ENCODE measurements around the gene TSFM.

Gene TSFM

DNA sequence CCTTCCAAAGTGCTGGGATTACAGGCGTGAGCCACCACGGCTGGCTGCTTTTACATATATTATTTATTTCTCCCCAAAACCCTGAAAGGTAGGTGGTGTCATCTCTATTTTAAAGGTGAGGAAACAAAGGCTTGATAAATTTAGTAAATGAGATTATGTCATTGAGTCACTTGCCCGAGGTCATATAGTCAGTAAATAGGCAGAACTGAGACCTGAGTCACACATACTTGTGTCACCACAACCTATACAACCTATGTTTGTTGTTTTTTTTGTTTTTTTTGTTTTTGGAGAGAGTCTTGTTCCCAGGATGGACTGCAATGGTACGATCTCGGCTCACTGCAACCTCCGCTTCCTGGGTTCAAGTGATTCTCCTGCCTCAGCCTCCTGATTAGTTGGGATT lies 12.8 kb downstream of the TSFM start:
- Histone ChIP-seq H4K20me1 (ENCODE audit: insufficient read depth, low read length) (no peaks in the 10 kb centered on the region), H3K4me2 (ENCODE audit: low read length) (no peak overlapping the region), H3K4me1 (ENCODE audit: insufficient read depth, low read length, severe bottlenecking) (no peaks in the 10 kb centered on the region), H3K27me3 (ENCODE audit: insufficient read depth, low read length) (no peaks in the 10 kb centered on the region), H3K9me3 (ENCODE audit: low read length) (no peaks in the 10 kb centered on the region), H3K79me2 (ENCODE audit: insufficient read depth, low read length) (no peaks in the 10 kb centered on the region), H3K4me3 (ENCODE audit: low read depth, low read length, poor library complexity, severe bottlenecking) (no peak overlapping the region), H3F3A (ENCODE audit: insufficient read depth, low read length) (no peaks in the 10 kb centered on the region), H3K36me3 (ENCODE audit: insufficient read depth, low read length) (peaks cover 76% of the 10 kb centered on the region), H2AFZ (ENCODE audit: low read length) (no peak overlapping the region), H3K9me2 (ENCODE audit: low read depth, low read length) (no peaks in the 10 kb centered on the region), H3K9ac (ENCODE audit: low read length) (no peak overlapping the region), H3K27ac (ENCODE audit: low read depth, low read length, poor library complexity, severe bottlenecking) (no peak overlapping the region)
- TF ChIP-seq, protein P1, sequence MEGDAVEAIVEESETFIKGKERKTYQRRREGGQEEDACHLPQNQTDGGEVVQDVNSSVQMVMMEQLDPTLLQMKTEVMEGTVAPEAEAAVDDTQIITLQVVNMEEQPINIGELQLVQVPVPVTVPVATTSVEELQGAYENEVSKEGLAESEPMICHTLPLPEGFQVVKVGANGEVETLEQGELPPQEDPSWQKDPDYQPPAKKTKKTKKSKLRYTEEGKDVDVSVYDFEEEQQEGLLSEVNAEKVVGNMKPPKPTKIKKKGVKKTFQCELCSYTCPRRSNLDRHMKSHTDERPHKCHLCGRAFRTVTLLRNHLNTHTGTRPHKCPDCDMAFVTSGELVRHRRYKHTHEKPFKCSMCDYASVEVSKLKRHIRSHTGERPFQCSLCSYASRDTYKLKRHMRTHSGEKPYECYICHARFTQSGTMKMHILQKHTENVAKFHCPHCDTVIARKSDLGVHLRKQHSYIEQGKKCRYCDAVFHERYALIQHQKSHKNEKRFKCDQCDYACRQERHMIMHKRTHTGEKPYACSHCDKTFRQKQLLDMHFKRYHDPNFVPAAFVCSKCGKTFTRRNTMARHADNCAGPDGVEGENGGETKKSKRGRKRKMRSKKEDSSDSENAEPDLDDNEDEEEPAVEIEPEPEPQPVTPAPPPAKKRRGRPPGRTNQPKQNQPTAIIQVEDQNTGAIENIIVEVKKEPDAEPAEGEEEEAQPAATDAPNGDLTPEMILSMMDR (IDR thresholded peaks at IDR 0.05; ENCODE audit: low read length), result no peak
- no peak for TF ChIP-seq EZH2 (IDR thresholded peaks at IDR 0.05; ENCODE audit: borderline replicate concordance, low read length)

GRCh38 chr12:57796996-57797395 lies 14.4 kb downstream of the TSFM start:
- Histone ChIP-seq H3K4me1 (ENCODE audit: insufficient read depth, low read length, severe bottlenecking) (no peaks in the 10 kb centered on the region), H3K4me2 (ENCODE audit: low read length) (no peak overlapping the region), H3K79me2 (ENCODE audit: insufficient read depth, low read length) (no peaks in the 10 kb centered on the region), H4K20me1 (ENCODE audit: insufficient read depth, low read length) (no peaks in the 10 kb centered on the region), H3K9me3 (ENCODE audit: low read length) (no peaks in the 10 kb centered on the region), H3K36me3 (ENCODE audit: insufficient read depth, low read length) (peaks cover 61% of the 10 kb centered on the region), H3K27ac (ENCODE audit: low read depth, low read length, poor library complexity, severe bottlenecking) (no peak overlapping the region), H3K27me3 (ENCODE audit: insufficient read depth, low read length) (no peaks in the 10 kb centered on the region), H2AFZ (ENCODE audit: low read length) (no peak overlapping the region), H3F3A (ENCODE audit: insufficient read depth, low read length) (no peaks in the 10 kb centered on the region), H3K9me2 (ENCODE audit: low read depth, low read length) (no peaks in the 10 kb centered on the region), H3K4me3 (ENCODE audit: low read depth, low read length, poor library complexity, severe bottlenecking) (no peak overlapping the region), H3K9ac (ENCODE audit: low read length) (no peak overlapping the region)
- no peak for TF ChIP-seq EZH2 (IDR thresholded peaks at IDR 0.05; ENCODE audit: borderline replicate concordance, low read length)
- TF ChIP-seq, protein P1 (IDR thresholded peaks at IDR 0.05; ENCODE audit: low read length), result no peak

DNA sequence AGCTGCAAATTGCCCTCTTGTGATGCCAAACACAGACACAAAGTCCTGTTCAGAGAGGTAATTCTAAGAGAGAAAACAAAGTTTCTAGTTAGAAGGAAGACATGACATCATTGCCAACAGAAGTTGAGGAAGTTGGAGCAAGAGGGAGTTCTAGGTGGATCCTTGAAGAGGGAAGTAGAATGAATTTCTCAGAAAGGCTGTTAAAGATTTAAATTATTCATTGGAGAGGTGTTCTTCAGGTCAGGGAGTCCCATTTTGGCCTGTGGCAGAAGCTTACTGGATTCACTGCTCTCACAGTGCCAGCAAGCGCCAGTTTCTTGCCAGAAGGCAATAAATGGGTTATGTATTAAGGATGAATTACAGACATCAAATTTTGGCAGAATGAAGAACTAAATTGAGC lies 15.3 kb downstream of the TSFM start:
- no peak overlapping the region for H2AFZ ChIP-seq (ENCODE audit: low read length)
- H4K20me1 ChIP-seq (ENCODE audit: insufficient read depth, low read length), result no peaks in the 10 kb centered on the region
- H3F3A ChIP-seq (ENCODE audit: insufficient read depth, low read length), result no peaks in the 10 kb centered on the region
- no peak for TF ChIP-seq EZH2 (IDR thresholded peaks at IDR 0.05; ENCODE audit: borderline replicate concordance, low read length)
- TF ChIP-seq, protein P1 (IDR thresholded peaks at IDR 0.05; ENCODE audit: low read length), result no peak
- no peaks in the 10 kb centered on the region for H3K9me3 ChIP-seq (ENCODE audit: low read length)
- no peak overlapping the region for H3K27ac ChIP-seq (ENCODE audit: low read depth, low read length, poor library complexity, severe bottlenecking)
- no peaks in the 10 kb centered on the region for H3K4me1 ChIP-seq (ENCODE audit: insufficient read depth, low read length, severe bottlenecking)
- H3K79me2 ChIP-seq (ENCODE audit: insufficient read depth, low read length), result no peaks in the 10 kb centered on the region
- no peak overlapping the region for H3K9ac ChIP-seq (ENCODE audit: low read length)
- H3K36me3 ChIP-seq (ENCODE audit: insufficient read depth, low read length), result peaks cover 52% of the 10 kb centered on the region
- H3K9me2 ChIP-seq (ENCODE audit: low read depth, low read length), result no peaks in the 10 kb centered on the region
- no peaks in the 10 kb centered on the region for H3K27me3 ChIP-seq (ENCODE audit: insufficient read depth, low read length)
- no peak overlapping the region for H3K4me3 ChIP-seq (ENCODE audit: low read depth, low read length, poor library complexity, severe bottlenecking)
- H3K4me2 ChIP-seq (ENCODE audit: low read length), result no peak overlapping the region

All from OCI-LY1 (cell line).